ENCODE results near the gene SLC2A5.

GRCh38 chr1:9079988-9080704, 10.7 kb upstream of the SLC2A5 start:
- TF ChIP-seq, protein P1, sequence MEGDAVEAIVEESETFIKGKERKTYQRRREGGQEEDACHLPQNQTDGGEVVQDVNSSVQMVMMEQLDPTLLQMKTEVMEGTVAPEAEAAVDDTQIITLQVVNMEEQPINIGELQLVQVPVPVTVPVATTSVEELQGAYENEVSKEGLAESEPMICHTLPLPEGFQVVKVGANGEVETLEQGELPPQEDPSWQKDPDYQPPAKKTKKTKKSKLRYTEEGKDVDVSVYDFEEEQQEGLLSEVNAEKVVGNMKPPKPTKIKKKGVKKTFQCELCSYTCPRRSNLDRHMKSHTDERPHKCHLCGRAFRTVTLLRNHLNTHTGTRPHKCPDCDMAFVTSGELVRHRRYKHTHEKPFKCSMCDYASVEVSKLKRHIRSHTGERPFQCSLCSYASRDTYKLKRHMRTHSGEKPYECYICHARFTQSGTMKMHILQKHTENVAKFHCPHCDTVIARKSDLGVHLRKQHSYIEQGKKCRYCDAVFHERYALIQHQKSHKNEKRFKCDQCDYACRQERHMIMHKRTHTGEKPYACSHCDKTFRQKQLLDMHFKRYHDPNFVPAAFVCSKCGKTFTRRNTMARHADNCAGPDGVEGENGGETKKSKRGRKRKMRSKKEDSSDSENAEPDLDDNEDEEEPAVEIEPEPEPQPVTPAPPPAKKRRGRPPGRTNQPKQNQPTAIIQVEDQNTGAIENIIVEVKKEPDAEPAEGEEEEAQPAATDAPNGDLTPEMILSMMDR (IDR thresholded peaks at IDR 0.05; ENCODE audit: insufficient read depth, low read depth, low read length) = no peak
- no peak for TF ChIP-seq EZH2 (IDR thresholded peaks at IDR 0.05; ENCODE audit: insufficient read depth, low read length)
